Erythroblast (primary cell): ENCODE results near the gene RYR1.
"Not testable (repeated sequence)": the region's sequence is repeated elsewhere in the genome, so short reads cannot be mapped to it uniquely, and the experiment has no call there.

Experiments
- DNase-seq, 2 experiments: peaks; one replicate each; lab custom pipeline; 2025; lab: John Stamatoyannopoulos, UW
- GATA1 ChIP-seq: IDR thresholded peaks from 2 replicates; pipeline ENCODE4 v1.6.1; 2011; ENCODE audit warnings: low read depth, mild to moderate bottlenecking, control low read depth, low read length, moderate library complexity
- POLR2A ChIP-seq: IDR thresholded peaks from 2 replicates; pipeline ENCODE4 v1.6.1; 2011; ENCODE audit warnings: mild to moderate bottlenecking, low read length

The RYR1 gene

GRCh38 chr19:38425810-38426466 lies 7.6 kb upstream of the RYR1 start, which contains the start of gene RASGRP4:
RASGRP4 (minus strand) TSS chr19:38426219; CDS start chr19:38426091, 128 bp downstream.
- no peak for DNase-seq
- TF ChIP-seq GATA1 (no peak), POLR2A (no peak)

- DNase-seq, result not testable (repeated sequence)
Measured at GRCh38 chr19:38427035-38427677, 6.3 kb upstream of the RYR1 start.

DNA sequence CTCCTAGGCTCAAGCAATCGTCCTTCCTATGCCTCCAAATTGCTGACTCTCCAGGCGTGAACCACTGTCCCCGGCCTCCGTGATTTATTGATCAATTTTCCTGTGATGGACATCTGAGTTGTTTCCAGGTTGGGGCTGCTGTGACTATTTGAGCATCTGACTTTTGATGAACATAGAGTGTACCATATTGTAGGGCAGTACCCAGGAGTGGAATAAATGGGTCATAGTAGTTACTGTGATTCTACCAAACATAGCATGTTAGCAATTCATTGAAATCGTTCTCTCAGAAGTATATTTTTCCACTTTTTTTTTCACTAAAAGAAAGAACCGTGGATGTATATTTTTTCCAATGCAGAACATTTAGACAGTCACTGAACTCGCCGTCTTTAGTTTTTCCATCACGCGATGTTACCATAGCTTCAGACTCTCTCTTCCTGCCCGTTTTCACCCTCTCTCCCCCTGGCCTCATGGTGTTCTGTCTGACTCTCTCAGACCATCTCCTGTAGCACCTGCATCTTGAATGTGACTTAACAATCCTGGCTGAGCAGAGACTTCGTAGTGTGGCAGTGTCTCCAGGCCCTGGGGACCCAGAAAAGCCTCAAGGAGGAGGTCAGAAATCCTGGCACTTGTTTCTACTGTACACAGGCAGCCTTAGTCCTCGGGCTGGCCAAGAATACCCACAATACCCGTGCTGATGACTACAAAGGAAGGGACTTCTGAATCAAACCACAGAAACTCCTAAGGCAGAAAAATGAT lies 4.3 kb upstream of the RYR1 start:
- DNase-seq, result no peak
- TF ChIP-seq GATA1 (no peak), POLR2A (no peak)

DNA sequence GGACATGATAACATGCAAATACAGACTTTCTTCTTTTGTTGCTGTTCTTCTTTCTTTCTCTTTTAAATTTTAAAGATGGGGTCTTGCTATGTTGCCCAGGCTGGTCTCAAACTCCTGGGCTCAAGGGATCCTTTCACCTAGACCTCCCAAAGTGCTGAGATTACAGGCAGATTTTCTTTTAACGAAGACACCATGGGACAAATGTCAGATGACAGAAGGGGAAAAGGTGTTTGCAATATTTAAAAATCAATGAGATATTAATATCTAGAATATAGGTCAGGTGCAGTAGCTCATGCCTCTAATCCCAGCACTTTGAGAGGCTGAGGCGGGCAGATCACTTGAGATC lies 3.7 kb upstream of the RYR1 start:
- TF ChIP-seq POLR2A, result no peak
- TF ChIP-seq GATA1, result no peak
- no peak for DNase-seq

DNA sequence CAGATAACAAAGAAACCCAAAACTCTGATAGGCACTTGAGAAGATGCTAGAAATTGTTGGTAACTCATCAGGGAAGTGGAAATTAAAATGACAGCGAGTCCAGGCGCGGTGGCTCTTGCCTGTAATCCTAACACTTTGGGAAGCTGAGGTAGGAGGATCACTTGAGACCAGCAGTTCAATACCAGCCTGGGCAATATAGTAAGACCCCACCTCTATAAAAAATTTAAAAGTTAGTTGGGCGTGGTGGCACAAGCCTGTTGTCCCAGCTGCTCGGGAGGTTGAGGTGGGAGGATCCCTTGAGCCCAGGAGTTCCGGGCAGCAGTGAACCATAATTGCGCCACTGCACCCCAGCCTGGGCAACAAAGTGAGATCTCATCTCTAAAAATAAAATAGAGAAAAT lies 2.6 kb upstream of the RYR1 start:
- no peak for TF ChIP-seq POLR2A
- DNase-seq, result no peak

GRCh38 chr19:38434549-38435051 lies 1.1 kb downstream of the RYR1 start:
- DNase-seq, result no peak
- TF ChIP-seq POLR2A, result no peak
- no peak for TF ChIP-seq GATA1

- no peak for TF ChIP-seq POLR2A
- DNase-seq, result no peak
Measured at GRCh38 chr19:38437295-38437694, 3.8 kb downstream of the RYR1 start.

DNA sequence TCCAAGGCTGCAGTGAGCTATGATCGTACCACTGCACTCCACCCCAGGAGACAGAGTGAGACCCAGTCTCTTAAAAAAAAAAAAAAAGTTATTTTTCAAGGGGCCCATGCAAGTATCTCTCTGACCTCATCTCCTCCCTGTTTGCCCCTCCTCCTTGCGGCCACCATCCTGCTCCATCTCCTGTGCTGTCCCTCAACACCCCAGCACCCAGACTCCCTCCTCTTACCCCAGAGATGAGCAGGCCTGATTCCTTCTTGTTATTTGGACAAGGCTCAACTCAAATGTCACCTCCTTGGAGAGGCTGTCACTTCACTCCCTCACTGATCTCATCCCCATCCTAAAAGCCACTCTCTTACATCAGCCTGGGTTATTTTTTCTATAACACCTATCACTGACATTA lies 4.4 kb downstream of the RYR1 start:
- DNase-seq, result no peak
- TF ChIP-seq GATA1 (no peak), POLR2A (no peak)

DNA sequence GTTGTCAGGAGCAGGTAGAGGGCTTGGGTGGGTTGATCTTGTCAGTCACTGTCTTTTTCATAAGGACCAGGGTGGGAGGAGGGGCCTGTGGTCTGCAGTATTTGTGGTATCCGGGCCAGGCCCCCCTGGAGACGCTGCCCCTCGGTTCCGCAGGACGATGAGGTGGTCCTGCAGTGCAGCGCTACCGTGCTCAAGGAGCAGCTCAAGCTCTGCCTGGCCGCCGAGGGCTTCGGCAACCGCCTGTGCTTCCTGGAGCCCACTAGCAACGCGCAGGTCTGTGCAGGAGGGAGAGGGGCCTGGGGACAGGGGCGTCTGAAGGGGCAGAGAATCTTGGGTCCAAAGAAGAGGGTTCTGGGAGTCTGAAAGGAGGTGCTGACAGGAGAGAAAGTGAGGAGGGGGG lies 7.1 kb downstream of the RYR1 start:
- no peak for TF ChIP-seq GATA1
- DNase-seq, result no peak

DNA sequence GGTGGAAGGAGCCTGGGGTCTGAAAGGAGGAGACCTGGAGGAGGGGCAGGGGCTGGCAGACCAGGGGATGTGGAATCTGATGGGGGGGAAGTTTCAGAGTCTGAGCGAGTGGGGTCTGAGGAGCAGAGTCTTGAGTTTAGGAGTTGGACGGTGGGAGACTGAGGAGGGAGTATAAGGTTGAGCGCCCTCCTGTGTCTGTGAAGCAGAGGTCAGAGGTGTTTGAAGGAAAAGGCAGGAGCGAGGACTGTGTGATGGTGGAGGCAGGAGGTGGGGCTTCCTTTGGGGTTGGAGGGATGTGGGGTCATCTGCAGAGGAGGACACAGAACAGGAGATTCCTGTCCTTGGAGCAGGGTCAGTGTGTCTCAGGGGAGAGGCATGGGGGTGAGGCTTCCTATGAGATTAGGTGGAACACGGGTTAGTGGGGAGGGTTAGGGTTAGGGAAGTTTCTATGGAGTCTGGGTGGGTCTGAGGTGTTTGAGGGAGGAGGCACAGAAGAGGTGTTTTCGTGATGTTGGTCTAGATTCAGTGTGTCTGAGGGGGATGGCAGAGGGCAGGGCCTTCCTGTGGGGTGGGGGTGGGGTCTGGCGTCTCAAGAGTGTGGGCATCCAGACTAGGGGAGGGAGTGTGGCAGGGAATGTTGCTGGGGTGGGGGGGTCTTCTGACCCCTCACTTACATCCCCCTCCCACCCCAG lies 8.3 kb downstream of the RYR1 start:
- TF ChIP-seq POLR2A (no peak), GATA1 (no peak)
- DNase-seq, result no peak

- TF ChIP-seq POLR2A (no peak), GATA1 (no peak)
- no peak for DNase-seq
Measured at GRCh38 chr19:38442736-38443135, 9.2 kb downstream of the RYR1 start.

- no peak for DNase-seq
- no peak for TF ChIP-seq GATA1
- TF ChIP-seq POLR2A, result no peak
Measured at GRCh38 chr19:38443458-38443999, 10.0 kb downstream of the RYR1 start.

- no peak for DNase-seq
- no peak for TF ChIP-seq POLR2A
- no peak for TF ChIP-seq GATA1
Measured at GRCh38 chr19:38444026-38444425, 10.5 kb downstream of the RYR1 start.

- DNase-seq, result no peak
- TF ChIP-seq POLR2A (no peak), GATA1 (no peak)
Measured at GRCh38 chr19:38445362-38445761, 11.9 kb downstream of the RYR1 start.
